Glutamatergic neuron (in vitro differentiated cells): ENCODE measurements around the gene OGN. TPM values are rescaled to one million over a fixed set of nuclear protein-coding genes. Genes with fewer than 3 reads are reported as not detected.

Experiments used
- DNase-seq: peaks from one replicate; pipeline ENCODE4 v3.0.0; 2022
- H3K27ac Mint-ChIP-seq: one replicate; pipeline ENCODE4 v1.8.0; 2020; ENCODE audit warnings: mild to moderate bottlenecking, mixed read lengths, inconsistent platforms; ENCODE audit not compliant: unreplicated experiment
- H3K27me3 Mint-ChIP-seq: one replicate; pipeline ENCODE4 v1.8.0; 2020; ENCODE audit warnings: mild to moderate bottlenecking, moderate library complexity, mixed read lengths, inconsistent platforms; ENCODE audit not compliant: unreplicated experiment
- H3K36me3 Mint-ChIP-seq: one replicate; pipeline ENCODE4 v1.8.0; 2020; ENCODE audit warnings: mild to moderate bottlenecking, mixed read lengths, inconsistent platforms; ENCODE audit not compliant: unreplicated experiment
- H3K4me1 Mint-ChIP-seq: one replicate; pipeline ENCODE4 v1.8.0; 2020; ENCODE audit warnings: mild to moderate bottlenecking, low read depth, mixed read lengths, inconsistent platforms; ENCODE audit not compliant: unreplicated experiment
- H3K4me3 Mint-ChIP-seq: one replicate; pipeline ENCODE4 v1.8.0; 2020; ENCODE audit warnings: mild to moderate bottlenecking, mixed read lengths, inconsistent platforms; ENCODE audit not compliant: unreplicated experiment
- H3K9me3 Mint-ChIP-seq: one replicate; pipeline ENCODE4 v1.8.0; 2020; ENCODE audit warnings: mild to moderate bottlenecking, moderate library complexity, mixed read lengths, inconsistent platforms; ENCODE audit not compliant: unreplicated experiment
- long read RNA-seq: library from polyadenylated mRNA; unstranded; transcript quantifications from one replicate; pipeline ENCODE4 v2.0.0, GENCODE V29; 2020; ENCODE audit not compliant: unreplicated experiment
- total RNA-seq: library from RNA; stranded (reverse); fragmentation: NEBNext Ultra II Directional; extraction: Animal tissue kit (Norgen Biotek cat#: 25700); gene quantifications from one replicate; pipeline ENCODE4 v1.2.1, GENCODE V29; 2021; ENCODE audit not compliant: unreplicated experiment
- TF ChIP-seq, protein P1 (sequence below): fragments of 200-600 bp; sonication (generic); IDR thresholded peaks from one replicate; pipeline ENCODE4 v1.5.0; 2021; ENCODE audit not compliant: partially characterized antibody, unreplicated experiment

OGN gene
- total RNA-seq = not detected
- long read RNA-seq = 0 reads

GRCh38 chr9:92404042-92404836 is at the start of gene OGN:
Gene OGN, minus strand, starts transcription at chr9:92404578. Its CDS starts 1,171 bp downstream, at chr9:92403407.
- Mint-ChIP-seq H3K4me1 (no peaks in the 10 kb centered on the region), H3K36me3 (no peaks in the 10 kb centered on the region), H3K27ac (no peak within 1 kb of the TSS), H3K9me3 (no peaks in the 10 kb centered on the region), H3K27me3 (no peaks in the 10 kb centered on the region), H3K4me3 (no peak within 1 kb of the TSS)
- DNase-seq = no peak
- TF ChIP-seq, protein P1, sequence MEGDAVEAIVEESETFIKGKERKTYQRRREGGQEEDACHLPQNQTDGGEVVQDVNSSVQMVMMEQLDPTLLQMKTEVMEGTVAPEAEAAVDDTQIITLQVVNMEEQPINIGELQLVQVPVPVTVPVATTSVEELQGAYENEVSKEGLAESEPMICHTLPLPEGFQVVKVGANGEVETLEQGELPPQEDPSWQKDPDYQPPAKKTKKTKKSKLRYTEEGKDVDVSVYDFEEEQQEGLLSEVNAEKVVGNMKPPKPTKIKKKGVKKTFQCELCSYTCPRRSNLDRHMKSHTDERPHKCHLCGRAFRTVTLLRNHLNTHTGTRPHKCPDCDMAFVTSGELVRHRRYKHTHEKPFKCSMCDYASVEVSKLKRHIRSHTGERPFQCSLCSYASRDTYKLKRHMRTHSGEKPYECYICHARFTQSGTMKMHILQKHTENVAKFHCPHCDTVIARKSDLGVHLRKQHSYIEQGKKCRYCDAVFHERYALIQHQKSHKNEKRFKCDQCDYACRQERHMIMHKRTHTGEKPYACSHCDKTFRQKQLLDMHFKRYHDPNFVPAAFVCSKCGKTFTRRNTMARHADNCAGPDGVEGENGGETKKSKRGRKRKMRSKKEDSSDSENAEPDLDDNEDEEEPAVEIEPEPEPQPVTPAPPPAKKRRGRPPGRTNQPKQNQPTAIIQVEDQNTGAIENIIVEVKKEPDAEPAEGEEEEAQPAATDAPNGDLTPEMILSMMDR = no peak

GRCh38 chr9:92446536-92446935 is 42.2 kb upstream of the OGN start:
- no peaks in the 10 kb centered on the region for H3K9me3 Mint-ChIP-seq
- TF ChIP-seq, protein P1 = no peak
- no peaks in the 10 kb centered on the region for H3K27me3 Mint-ChIP-seq
- no peak for DNase-seq
- H3K36me3 Mint-ChIP-seq = no peaks in the 10 kb centered on the region
- H3K27ac Mint-ChIP-seq = no peak overlapping the region
- H3K4me3 Mint-ChIP-seq = no peak overlapping the region
- H3K4me1 Mint-ChIP-seq = no peaks in the 10 kb centered on the region

- Mint-ChIP-seq H3K4me3 (no peak overlapping the region), H3K9me3 (no peaks in the 10 kb centered on the region), H3K27ac (no peak overlapping the region), H3K4me1 (no peaks in the 10 kb centered on the region), H3K36me3 (no peaks in the 10 kb centered on the region), H3K27me3 (no peaks in the 10 kb centered on the region)
- no peak for DNase-seq
- TF ChIP-seq, protein P1 = no peak
These were observed 40.5 kb upstream of the OGN start for GRCh38 chr9:92444841-92445240.

DNA sequence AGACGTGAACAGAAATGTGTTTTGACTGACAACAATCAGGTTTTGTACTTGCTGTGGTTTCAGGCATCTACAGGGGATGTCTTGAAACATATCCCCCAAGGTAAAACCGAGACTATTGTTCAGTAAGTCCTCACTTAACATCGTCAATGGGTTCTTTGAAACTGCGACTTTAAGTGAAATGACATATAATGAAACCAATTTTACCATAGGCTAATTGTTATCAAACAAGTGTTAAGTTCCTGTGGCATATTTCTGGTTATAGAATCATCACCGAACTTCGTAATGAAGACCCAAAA is 36.3 kb upstream of the OGN start:
- Mint-ChIP-seq H3K27ac (no peak overlapping the region), H3K4me1 (no peaks in the 10 kb centered on the region), H3K27me3 (no peaks in the 10 kb centered on the region), H3K36me3 (no peaks in the 10 kb centered on the region), H3K4me3 (no peak overlapping the region), H3K9me3 (no peaks in the 10 kb centered on the region)
- DNase-seq = no peak
- TF ChIP-seq, protein P1 = no peak

GRCh38 chr9:92439921-92440750 is 35.8 kb upstream of the OGN start:
- TF ChIP-seq, protein P1 = no peak
- Mint-ChIP-seq H3K9me3 (no peaks in the 10 kb centered on the region), H3K4me3 (no peak overlapping the region), H3K27ac (no peak overlapping the region), H3K27me3 (no peaks in the 10 kb centered on the region), H3K36me3 (no peaks in the 10 kb centered on the region), H3K4me1 (no peaks in the 10 kb centered on the region)
- no peak for DNase-seq
